ENCODE data around the gene AFF3.
"Not testable (repeated sequence)": the region's sequence is repeated elsewhere in the genome, so short reads cannot be mapped to it uniquely, and the experiment has no call there.

Gene AFF3

GRCh38 chr2:100108648-100109020 is 33.8 kb downstream of the AFF3 start:
- in situ Hi-C loops (cut with MboI; ENCODE audit: low sequenced_read_pairs) = not testable (repeated sequence)

DNA sequence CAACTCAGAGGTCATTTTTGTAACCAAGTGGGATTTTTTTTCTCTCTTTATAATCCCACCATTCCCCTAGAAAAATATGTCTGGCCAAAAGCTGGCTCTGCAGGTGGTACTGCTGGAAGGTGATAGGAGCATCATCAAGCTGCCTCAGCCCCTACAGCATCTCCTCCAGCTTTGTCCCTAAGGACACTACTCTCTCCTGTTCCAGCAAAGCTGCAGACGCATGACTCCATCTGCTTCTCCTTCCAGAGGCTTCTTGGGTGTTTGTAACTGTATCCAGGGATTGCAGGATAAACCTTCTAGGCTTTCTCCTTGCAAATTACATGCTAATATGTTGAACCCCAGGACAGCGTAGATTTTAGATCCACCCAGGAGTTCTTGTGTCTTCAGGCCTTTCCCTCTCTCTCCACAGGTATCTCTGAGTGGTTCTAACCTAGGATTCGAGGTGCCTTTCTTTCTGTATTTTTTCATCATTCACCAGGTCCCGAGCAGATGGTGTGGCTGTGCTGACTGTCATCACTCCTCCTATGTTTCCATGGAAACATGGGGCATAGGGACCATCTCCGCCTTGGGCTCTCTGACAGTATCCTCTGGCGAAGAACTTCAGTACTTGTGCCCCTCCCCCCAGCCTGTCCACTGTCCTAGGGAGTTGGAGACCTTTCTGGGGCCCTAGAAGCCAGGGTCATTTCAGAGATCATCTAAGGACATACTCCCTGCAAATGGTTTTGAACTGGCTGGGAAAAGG is 34.3 kb downstream of the AFF3 start:
- in situ Hi-C loops (cut with MboI; ENCODE audit: low sequenced_read_pairs) = no loop called here

DNA sequence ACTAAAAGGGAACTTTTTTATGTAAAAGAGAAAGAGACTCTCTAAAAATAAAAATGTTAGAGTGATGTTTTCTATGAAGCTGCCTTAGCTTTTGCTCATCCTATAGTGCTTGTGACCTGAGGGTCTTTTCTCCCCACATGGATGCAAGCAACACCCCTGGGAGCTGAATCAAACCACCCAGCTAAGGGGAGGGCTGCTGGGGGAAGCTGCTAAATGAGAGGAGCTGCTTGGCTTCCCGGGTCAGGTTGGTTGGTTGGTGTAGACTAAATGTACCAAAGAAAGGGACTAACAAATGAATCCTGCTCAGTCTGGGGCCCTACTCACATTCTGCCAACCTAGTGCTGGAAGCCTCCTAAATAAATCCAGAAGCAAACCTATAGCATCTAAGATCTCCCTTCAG is 35.0 kb downstream of the AFF3 start:
- in situ Hi-C loops (cut with MboI; ENCODE audit: low sequenced_read_pairs) = no loop called here

DNA sequence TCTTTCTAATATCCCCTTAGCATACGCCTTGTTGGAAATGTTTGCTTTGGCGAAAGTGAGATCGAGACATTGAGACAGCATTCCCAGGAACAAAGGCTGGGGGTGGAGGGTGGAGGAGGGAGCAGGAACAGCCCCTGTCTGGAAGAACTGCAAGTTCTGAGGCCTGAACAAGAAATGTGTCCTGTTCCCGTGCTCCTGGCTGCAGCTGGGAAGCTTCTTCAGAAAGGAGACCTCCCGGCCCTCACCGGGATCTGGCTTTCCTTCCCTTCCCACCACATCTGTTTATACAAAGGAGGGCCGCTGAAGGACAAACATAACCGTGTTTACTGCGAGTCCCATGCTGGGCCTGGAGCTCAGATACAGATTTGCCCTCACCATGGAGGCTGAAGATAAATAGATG is 35.9 kb downstream of the AFF3 start:
- in situ Hi-C loops (cut with MboI; ENCODE audit: low sequenced_read_pairs) = no loop called here

GRCh38 chr2:100105678-100106054 is 36.7 kb downstream of the AFF3 start:
- in situ Hi-C loops (cut with MboI; ENCODE audit: low sequenced_read_pairs) = no loop called here

DNA sequence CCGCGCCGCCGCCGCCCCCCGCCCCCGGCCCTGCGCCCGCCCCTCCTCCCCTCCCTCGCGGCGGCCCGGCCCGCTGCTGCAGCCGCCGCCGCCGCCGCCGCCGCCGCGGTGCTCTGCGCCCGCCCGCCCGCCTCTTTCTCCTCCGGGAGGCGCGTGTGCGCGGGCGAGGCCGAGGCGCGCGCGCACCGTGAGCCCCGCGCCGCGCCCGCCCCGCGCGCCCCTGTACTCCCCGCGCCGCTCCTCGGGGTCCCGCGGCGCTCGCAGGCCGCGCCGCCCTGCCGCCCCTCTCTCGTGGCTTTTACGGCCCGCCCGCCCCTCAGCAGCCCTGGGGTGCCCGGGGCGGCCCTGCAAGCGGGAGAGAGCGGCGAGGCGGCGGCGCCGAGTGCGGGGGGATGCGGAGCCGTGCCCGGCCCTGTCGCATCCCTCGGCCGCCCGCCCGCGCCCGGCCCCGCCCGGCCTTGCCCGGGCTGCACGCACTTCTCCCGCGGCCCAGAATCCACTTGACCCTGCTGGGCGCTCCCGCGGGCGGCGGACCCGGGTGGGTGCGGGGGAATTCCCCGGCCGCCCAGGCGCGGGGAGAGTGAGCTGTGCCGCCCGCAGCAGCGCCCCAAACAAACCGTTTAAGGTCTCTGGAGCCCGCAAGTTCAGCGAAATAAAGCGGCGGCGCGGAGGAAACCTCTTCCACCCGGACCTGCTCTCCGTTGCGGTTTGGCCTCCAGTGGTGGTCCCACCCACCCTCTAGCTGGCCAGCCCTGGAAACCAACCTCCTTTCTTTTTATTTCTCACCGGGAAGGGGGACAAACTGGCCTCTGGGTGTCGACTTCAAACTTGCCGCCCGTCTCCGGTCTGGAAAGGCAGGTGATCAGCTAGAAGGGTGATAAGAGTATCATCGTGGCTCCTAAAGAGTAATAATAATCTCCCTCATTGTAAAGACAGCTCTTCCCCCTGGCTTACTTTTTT is 37.4 kb downstream of the AFF3 start:
- in situ Hi-C loops (cut with MboI; ENCODE audit: low sequenced_read_pairs) = no loop called here

DNA sequence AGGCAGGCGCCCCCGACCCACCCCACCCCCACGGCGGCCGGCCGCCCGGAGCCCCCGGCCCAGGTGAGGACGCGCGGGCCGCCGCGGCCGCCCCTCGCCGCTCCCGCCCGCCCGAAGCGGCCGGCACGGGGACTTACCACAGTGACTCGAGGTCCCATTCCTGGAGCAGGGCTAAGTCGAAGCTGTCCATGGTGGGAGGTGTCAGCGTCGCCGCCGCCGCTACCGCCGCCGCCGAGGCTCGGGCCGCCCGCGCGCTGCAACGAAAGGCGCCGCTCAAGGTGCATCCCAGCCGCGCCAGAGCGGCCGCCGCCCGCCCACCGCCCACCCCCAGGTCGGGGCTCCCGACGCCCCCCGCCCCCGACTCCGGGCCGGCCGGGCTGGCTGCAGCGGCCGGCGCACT is 38.1 kb downstream of the AFF3 start:
- in situ Hi-C loops (cut with MboI; ENCODE audit: low sequenced_read_pairs) = not testable (repeated sequence)

DNA sequence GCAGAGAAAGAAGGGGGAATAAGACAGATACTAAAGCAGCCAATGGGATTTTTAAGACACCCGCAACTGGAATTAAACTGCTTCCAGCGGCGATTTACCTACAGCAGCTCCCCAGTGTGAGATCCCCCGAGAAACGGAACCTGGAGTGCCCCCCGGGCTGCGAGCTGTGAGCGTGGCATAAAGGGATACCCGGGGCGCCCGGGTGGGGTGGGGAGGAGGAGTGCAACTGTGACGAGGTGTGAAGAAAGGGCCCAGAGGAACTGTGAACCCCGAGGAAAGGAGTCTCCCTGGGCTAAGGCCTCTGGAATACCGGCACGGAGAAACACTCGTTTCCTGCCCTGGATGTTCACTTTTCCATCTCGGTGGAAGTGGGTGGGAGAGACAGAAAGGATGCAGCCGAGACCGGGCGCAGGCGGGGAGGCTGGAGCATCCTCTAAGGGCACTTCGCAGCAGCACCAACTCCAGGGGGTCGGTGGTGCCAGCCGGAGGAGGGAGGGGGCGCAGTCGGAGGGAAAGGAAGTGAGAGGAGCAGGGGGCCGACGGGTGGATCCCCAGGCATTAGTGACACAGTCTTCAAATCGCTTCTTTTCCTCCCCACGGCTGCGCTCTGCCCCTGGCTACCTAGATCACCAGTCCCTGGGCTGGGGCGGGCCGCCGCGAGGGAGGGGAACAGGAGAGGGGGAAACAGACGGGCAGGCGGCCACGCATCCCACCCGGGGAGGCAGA is 38.7 kb downstream of the AFF3 start:
- in situ Hi-C loops (cut with MboI; ENCODE audit: low sequenced_read_pairs) = not testable (repeated sequence)

- in situ Hi-C loops (cut with MboI; ENCODE audit: low sequenced_read_pairs) = not testable (repeated sequence)
Observed at GRCh38 chr2:100102466-100103180, 39.8 kb downstream of the AFF3 start.

DNA sequence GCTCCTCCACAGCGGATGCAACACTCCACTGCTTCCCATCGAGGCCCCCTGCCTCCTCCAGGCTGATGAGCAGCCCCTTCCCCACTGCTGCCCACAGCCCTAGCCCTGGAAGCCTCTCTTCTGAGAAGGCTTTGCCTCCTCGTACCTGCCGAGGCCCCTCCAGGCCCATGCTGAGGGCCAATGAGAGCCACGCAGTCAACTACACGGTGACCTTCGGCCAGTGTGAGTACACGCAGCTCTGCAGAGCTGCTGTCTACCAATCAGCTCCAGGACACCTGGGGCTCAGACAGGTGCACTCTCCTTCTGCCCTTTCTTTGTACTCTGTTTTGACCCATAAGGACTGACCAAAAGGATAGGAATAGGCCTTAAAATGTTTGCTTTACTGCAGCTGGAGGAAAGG is 43.5 kb downstream of the AFF3 start:
- in situ Hi-C loops (cut with MboI; ENCODE audit: low sequenced_read_pairs) = not testable (repeated sequence)

DNA sequence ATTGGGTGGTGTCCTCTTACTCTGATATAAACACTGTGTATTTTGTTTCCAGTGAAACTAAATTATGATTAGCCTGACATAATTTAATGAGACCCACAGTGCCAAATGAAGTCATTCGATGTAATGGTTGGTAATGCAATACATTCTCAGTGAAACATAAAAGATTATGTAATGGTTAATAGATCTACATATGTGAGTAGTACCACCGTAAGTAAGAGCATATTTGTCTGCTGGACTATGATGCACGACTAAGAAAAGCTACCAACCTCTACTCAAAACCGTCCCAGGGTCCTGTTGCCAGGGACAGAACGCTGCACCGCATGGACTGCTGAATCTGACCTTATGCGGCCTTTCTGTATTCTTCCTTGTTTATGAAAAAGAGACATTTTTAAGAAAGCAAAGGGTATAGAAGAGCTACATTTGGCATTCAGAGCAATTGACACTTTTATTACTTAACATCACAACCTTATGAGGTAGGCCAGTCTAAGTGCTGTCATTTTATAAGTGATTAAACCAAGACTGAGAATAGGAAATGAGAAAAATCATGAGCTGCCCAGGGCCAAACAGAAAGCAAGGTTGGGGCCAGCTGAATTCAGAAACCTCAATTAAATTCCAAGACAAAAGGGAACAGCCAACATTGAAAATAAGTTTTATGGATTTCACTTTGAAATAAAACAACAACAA is 44.6 kb downstream of the AFF3 start:
- in situ Hi-C loops (cut with MboI; ENCODE audit: low sequenced_read_pairs) = not testable (repeated sequence)

DNA sequence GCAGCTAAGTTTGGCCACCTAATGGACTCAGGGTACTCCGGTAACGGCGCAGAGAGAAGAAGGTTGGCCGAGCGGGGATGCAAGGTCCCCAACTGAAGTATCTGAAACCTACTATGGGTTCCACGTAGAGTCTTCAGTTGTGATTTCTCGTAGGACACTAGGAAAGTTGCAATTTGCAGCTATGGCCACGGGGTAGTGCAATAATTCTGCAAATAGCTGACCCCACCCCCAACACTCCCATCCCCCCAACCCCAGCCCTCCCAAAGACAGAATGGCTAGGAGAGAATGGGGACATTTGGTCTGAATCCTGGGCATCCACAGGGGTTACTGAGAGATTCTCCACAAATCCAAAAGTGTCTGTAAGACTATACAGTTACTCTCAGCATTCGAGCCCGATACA is 46.5 kb downstream of the AFF3 start:
- in situ Hi-C loops (cut with MboI; ENCODE audit: low sequenced_read_pairs) = not testable (repeated sequence)

- in situ Hi-C loops (cut with MboI; ENCODE audit: low sequenced_read_pairs) = not testable (repeated sequence)
Observed at GRCh38 chr2:100091807-100092206, 50.6 kb downstream of the AFF3 start.

DNA sequence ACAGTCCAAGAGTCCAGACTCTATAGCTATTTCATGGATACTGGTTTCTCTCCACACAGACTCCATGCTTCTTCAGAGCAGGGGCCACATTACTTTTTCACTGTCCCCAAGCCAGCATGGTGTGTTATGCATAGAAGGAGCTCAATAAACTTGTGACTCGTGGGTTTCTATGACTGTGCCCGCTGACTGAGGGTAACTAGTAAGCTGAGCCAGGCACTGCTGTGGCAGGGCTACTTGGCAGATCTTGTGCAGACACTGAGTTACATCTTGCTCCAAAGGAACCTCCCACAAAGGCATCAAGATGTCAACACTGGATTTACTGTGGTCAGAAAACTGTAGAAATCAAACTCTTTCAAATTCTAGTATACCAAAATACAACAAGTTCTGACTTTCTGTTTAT is 56.6 kb downstream of the AFF3 start:
- in situ Hi-C loops (cut with MboI; ENCODE audit: low sequenced_read_pairs) = not testable (repeated sequence)

GRCh38 chr2:100083421-100084216 is 58.8 kb downstream of the AFF3 start:
- in situ Hi-C loops (cut with MboI; ENCODE audit: low sequenced_read_pairs) = not testable (repeated sequence)

- in situ Hi-C loops (cut with MboI; ENCODE audit: low sequenced_read_pairs) = not testable (repeated sequence)
Observed at GRCh38 chr2:100082302-100082978, 60.0 kb downstream of the AFF3 start.

GRCh38 chr2:100077935-100078334 is 64.5 kb downstream of the AFF3 start:
- in situ Hi-C loops (cut with MboI; ENCODE audit: low sequenced_read_pairs) = no loop called here

GRCh38 chr2:100077456-100077855 is 64.9 kb downstream of the AFF3 start:
- in situ Hi-C loops (cut with MboI; ENCODE audit: low sequenced_read_pairs) = no loop called here

DNA sequence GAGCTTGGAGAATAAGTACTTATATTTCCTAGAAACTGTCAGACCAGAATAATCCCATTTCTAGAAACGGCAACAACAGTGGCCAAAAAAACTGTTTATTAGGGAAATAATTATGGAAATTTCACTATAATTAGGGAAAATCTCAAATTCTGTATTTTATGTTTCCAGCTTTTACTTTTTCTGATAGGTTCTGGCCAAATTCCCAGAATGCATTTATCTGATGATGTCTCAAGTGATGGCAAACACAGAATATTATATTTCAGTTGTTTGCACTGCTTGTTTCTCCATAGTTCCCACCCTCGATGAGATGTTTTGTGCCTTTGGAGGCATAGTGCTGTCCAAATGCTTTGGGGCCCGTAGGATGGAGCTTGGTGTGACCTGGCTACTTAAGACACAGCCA is 66.9 kb downstream of the AFF3 start:
- in situ Hi-C loops (cut with MboI; ENCODE audit: low sequenced_read_pairs) = no loop called here

Data from hTERT RPE-1 (cell line).